ENCODE data around the gene NTNG1. TPM values are rescaled to one million over a fixed set of nuclear protein-coding genes. Genes with fewer than 3 reads are reported as not detected.

Gene NTNG1
- total RNA-seq, 1 donor from 2014 or later, result 9.6 TPM

DNA sequence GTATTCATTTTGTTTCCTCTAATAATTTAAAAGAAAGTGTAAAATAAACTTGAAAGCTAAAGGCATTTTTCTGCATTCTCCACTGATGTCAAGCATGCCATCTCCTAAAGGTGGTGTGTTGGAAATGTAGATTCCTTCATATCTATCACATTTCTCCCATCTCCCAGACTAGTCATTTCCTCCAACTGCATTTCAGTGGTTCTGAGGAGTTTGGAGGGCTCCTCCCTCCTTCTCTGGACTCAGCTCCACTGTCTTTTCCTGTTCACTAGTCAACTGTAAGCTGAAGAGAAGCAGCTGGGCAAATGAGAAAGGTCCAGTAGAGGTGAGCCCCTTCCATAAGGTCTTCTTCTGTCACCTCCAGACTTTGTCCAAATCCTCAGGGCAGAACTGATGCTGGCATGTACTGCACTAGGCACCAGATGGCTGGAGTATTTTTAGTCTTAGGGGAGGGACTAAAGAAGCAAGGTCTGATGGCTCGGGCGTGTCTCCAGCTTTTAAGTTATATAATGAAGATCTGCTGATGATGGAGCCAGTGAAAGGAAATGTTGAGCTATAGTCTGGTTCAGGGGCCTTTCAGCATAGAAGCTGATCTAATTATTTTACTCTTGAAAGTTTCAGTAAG lies 186.1 kb downstream of the NTNG1 start:
- Histone ChIP-seq H3K36me3 (no peaks in the 10 kb centered on the region), H3K9me3 (no peaks in the 10 kb centered on the region), H3K4me1 (no peaks in the 10 kb centered on the region), H3K4me3 (no peak overlapping the region), H3K27me3 (ENCODE audit: low read depth) (no peaks in the 10 kb centered on the region), H3K27ac (no peak overlapping the region)
- intact Hi-C loops (cut with DNase I), result no loop called here
- DNase-seq (no peak), ATAC-seq (no peak)
- no peak for TF ChIP-seq CTCF (IDR thresholded peaks at IDR 0.05)

DNA sequence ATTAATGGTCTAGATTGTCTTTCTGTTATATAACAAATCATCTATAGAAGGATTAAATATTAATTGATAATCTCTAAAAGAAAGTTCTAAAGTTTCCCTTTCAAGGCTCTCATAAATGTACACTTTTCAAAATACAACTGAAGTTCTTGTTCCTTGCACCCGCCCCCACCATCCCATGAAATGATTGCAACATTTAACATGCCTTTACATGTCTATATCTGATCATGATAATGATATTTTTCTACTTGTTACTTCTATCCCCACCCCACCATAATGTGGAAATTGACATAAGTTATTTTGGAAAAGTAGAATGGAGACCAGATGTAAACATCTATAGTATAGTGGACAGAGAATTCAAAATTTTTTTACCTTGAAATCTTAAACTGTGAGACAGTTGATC lies 186.6 kb downstream of the NTNG1 start:
- intact Hi-C loops (cut with DNase I), result no loop called here
- Histone ChIP-seq H3K27me3 (ENCODE audit: low read depth) (no peaks in the 10 kb centered on the region), H3K27ac (no peak overlapping the region), H3K4me1 (no peaks in the 10 kb centered on the region), H3K9me3 (no peaks in the 10 kb centered on the region), H3K4me3 (no peak overlapping the region), H3K36me3 (no peaks in the 10 kb centered on the region)
- DNase-seq (no peak), ATAC-seq (no peak)
- no peak for TF ChIP-seq CTCF (IDR thresholded peaks at IDR 0.05)

GRCh38 chr1:107328087-107328486 lies 187.2 kb downstream of the NTNG1 start:
- H3K9me3 ChIP-seq, result no peaks in the 10 kb centered on the region
- DNase-seq, result no peak
- intact Hi-C loops (cut with DNase I), result no loop called here
- no peak overlapping the region for H3K27ac ChIP-seq
- H3K36me3 ChIP-seq, result no peaks in the 10 kb centered on the region
- no peaks in the 10 kb centered on the region for H3K27me3 ChIP-seq (ENCODE audit: low read depth)
- TF ChIP-seq CTCF (IDR thresholded peaks at IDR 0.05), result no peak
- no peaks in the 10 kb centered on the region for H3K4me1 ChIP-seq
- H3K4me3 ChIP-seq, result no peak overlapping the region
- ATAC-seq, result no peak

DNA sequence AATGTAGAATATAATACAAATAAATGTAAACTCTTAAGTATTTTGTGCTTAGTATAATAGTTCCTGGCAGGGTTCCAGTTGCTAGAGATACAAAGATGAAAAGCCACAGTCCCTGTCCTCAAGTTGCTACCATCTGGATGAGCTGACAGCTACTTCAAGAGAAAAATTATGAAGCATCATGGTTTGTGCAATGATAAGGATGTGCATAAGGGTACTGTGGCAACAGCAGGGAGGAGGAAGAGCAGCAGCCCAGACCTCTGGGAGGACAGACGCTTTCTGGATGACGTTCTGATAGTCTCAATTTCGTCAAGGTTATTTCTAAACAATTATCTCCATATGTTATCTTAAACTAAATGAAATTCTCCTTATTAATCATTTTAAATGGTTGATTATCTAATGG lies 198.9 kb downstream of the NTNG1 start:
- TF ChIP-seq CTCF (IDR thresholded peaks at IDR 0.05), result no peak
- no peak for ATAC-seq
- intact Hi-C loops (cut with DNase I), result no loop called here
- H3K4me3 ChIP-seq, result no peak overlapping the region
- H3K27ac ChIP-seq, result no peak overlapping the region
- no peak for DNase-seq
- H3K4me1 ChIP-seq, result no peaks in the 10 kb centered on the region
- no peaks in the 10 kb centered on the region for H3K9me3 ChIP-seq
- no peaks in the 10 kb centered on the region for H3K27me3 ChIP-seq (ENCODE audit: low read depth)
- no peaks in the 10 kb centered on the region for H3K36me3 ChIP-seq

GRCh38 chr1:107342316-107342715 lies 201.5 kb downstream of the NTNG1 start:
- no peak for DNase-seq
- Histone ChIP-seq H3K27me3 (ENCODE audit: low read depth) (no peaks in the 10 kb centered on the region), H3K4me3 (no peak overlapping the region), H3K27ac (no peak overlapping the region), H3K4me1 (no peaks in the 10 kb centered on the region), H3K9me3 (no peaks in the 10 kb centered on the region), H3K36me3 (no peaks in the 10 kb centered on the region)
- TF ChIP-seq CTCF (IDR thresholded peaks at IDR 0.05), result no peak
- intact Hi-C loops (cut with DNase I), result no loop called here
- ATAC-seq, result no peak
